ENCODE data around the gene BBS4. TPM values are rescaled to one million over a fixed set of nuclear protein-coding genes. Genes with fewer than 3 reads are reported as not detected.

BBS4 gene
- total RNA-seq, 2 donors from 2014 or later, result 26.7 to 63.8 TPM

- intact Hi-C loops (cut with DNase I), result no loop called here
- Histone ChIP-seq H3K9me3 (no peaks in the 10 kb centered on the region), H3K27ac (no peak overlapping the region), H3K4me1 (replicated peaks) (no peaks in the 10 kb centered on the region), H3K36me3 (no peaks in the 10 kb centered on the region), H3K27me3 (replicated peaks; ENCODE audit: insufficient read depth) (no peaks in the 10 kb centered on the region), H3K4me3 (no peak overlapping the region)
- DNase-seq (ENCODE audit: low spot score), result no peak
- WGBS, result 43% methylated on average over 1 of the region's 1 CpG
- TF ChIP-seq CTCF (IDR thresholded peaks at IDR 0.05), result no peak
- TF ChIP-seq POLR2A (IDR thresholded peaks at IDR 0.05), result no peak
- no peak for TF ChIP-seq POLR2AphosphoS5 (IDR thresholded peaks at IDR 0.05)
Observed at GRCh38 chr15:72771329-72771725, 85.3 kb downstream of the BBS4 start.

GRCh38 chr15:72774696-72775383, 88.8 kb downstream of the BBS4 start:
- Histone ChIP-seq H3K9me3 (no peaks in the 10 kb centered on the region), H3K4me1 (replicated peaks) (no peaks in the 10 kb centered on the region), H3K36me3 (no peaks in the 10 kb centered on the region), H3K27ac (no peak overlapping the region), H3K27me3 (replicated peaks; ENCODE audit: insufficient read depth) (no peaks in the 10 kb centered on the region), H3K4me3 (no peak overlapping the region)
- DNase-seq (ENCODE audit: low spot score), result no peak
- TF ChIP-seq POLR2A (IDR thresholded peaks at IDR 0.05) (no peak), POLR2AphosphoS5 (IDR thresholded peaks at IDR 0.05) (no peak), CTCF (IDR thresholded peaks at IDR 0.05) (no peak)
- WGBS, result 89% methylated on average over 2 of the region's 2 CpGs
- intact Hi-C loops (cut with DNase I), result no loop called here

- intact Hi-C loops (cut with DNase I), result no loop called here
- Histone ChIP-seq H3K27me3 (replicated peaks; ENCODE audit: insufficient read depth) (no peaks in the 10 kb centered on the region), H3K9me3 (no peaks in the 10 kb centered on the region), H3K27ac (no peak overlapping the region), H3K4me1 (replicated peaks) (no peaks in the 10 kb centered on the region), H3K36me3 (no peaks in the 10 kb centered on the region), H3K4me3 (no peak overlapping the region)
- 76% methylated on average over 6 of the region's 6 CpGs for WGBS
- no peak for DNase-seq (ENCODE audit: low spot score)
- no peak for TF ChIP-seq POLR2A (IDR thresholded peaks at IDR 0.05)
- no peak for TF ChIP-seq CTCF (IDR thresholded peaks at IDR 0.05)
- TF ChIP-seq POLR2AphosphoS5 (IDR thresholded peaks at IDR 0.05), result no peak
Observed at GRCh38 chr15:72778796-72779195, 92.8 kb downstream of the BBS4 start.

- no peaks in the 10 kb centered on the region for H3K9me3 ChIP-seq
- WGBS, result 73% methylated on average over 6 of the region's 6 CpGs
- no peak for TF ChIP-seq POLR2A (IDR thresholded peaks at IDR 0.05)
- no peak for TF ChIP-seq CTCF (IDR thresholded peaks at IDR 0.05)
- no peak overlapping the region for H3K4me3 ChIP-seq
- H3K36me3 ChIP-seq, result no peaks in the 10 kb centered on the region
- H3K27ac ChIP-seq, result no peak overlapping the region
- intact Hi-C loops (cut with DNase I), result loop anchor here (5.0 kb wide), 1 partner anchor 301 kb away; no protein-coding TSS in a partner anchor
- H3K4me1 ChIP-seq (replicated peaks), result no peaks in the 10 kb centered on the region
- no peak for DNase-seq (ENCODE audit: low spot score)
- no peaks in the 10 kb centered on the region for H3K27me3 ChIP-seq (replicated peaks; ENCODE audit: insufficient read depth)
Observed at GRCh38 chr15:72781631-72782030, 95.6 kb downstream of the BBS4 start.
